HG03575 (cell line): ENCODE data around the gene SLC33A1.
"Not testable (repeated sequence)": the region's sequence is repeated elsewhere in the genome, so short reads cannot be mapped to it uniquely, and the experiment has no call there.

Experiments
- ATAC-seq: cut with Tn5 transposase; IDR thresholded peaks from one replicate; pipeline ENCODE4 v1.9.1; 2021; ENCODE audit not compliant: unreplicated experiment, insufficient number of reproducible peaks, low FRiP score; ENCODE audit errors: extremely low read depth

Gene SLC33A1

DNA sequence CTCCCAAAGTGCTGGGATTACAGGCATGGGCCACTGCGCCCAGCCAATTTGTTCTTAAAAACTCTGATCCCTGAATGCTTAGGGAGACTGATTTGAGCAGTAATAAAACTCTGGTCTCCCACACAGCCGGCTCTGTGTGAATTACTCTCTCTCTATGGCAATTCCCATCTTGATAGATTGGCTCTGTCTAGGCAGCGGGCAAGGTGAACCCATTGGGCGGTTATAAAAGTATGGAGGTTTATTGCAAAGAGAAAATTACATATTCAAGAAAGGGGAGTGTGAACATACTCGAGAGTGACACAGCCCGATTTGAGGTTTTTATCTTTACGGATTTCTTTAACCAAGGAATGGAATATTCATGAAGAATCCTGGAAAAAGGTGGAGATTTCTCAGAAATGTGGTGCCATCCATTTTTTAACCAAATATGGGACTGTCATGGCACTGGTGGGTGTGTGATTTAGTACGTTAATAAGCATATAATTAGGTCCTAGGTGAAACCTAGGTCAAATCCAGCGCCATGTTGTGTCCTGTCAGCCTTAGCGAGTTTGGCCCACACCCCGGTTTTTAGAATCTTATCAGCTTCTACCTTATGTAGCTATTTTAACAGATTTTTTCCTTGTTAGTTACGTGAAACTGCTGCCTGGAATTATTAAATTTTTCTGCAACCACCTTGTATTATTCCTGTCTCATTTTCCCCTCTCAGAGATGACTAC is 9.0 kb upstream of the SLC33A1 start:
- ATAC-seq: no peak

GRCh38 chr3:155862290-155862982 is 8.2 kb upstream of the SLC33A1 start:
- ATAC-seq: not testable (repeated sequence)

- ATAC-seq: no peak
These were observed 7.4 kb upstream of the SLC33A1 start for GRCh38 chr3:155861476-155862183.

DNA sequence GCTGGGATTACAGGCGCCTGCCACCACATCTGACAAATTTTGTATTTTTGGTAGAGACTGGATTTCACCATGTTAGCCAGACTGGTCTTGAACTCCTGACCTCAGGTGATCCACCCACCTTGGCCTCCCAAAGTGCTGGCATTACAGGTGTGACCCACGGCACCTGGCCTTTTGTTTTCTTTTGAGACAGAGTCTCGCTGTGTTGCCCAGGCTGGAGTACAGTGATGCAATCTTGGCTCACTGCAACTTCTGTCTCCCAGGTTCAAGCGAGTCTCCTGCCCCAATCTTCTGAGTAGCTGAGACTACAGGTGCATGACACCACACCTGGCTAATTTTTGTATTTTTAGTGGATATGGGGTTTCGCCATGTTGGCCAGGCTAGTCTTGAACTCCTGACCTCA is 6.2 kb upstream of the SLC33A1 start:
- not testable (repeated sequence) for ATAC-seq

GRCh38 chr3:155859859-155860258 is 5.6 kb upstream of the SLC33A1 start:
- ATAC-seq: no peak

DNA sequence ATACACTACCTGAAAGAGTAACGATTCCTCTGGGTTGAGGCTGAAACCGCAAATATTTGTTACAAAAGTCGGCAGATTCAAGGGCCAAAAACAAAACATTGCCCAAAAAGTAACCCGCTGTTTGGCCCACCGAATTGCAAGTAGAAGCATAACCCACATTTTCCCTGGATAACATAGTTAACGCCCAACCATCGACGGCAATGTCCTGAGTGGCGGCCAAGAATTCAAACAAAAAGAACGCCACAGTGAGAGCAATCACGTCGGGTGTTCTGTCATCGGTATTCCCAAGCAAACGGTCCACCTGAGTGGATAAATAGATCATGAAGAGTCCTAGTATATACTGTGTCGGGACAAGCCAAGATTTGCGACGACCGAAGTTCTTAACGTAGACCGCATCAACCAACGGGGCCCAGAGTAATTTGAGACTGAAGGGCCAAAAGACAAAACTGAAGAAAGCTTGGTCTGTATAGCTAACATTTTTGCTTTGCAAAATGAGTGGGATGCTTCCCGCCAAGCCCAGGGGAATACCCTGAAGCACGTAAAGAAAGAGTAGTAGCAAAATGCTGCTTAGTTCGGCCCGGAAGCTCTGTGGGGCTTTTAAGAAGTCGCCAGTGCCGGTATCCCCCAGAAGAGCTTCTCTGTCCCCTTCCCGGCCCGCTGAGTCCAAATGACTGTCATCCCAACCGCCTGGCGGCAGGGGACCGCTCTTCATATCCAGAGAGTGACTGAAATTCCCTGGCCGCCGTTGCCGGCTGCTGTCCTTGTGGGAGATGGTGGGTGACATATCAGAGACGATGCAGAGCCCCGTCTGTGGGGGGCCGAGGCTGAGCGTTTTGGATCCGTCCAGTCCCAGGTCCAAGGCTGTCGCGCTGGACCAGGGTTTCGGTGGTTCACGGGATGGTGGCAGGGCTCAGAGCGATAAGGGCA is 750 bp downstream of the SLC33A1 start:
- no peak for ATAC-seq

GRCh38 chr3:155852341-155852740 is 1.9 kb downstream of the SLC33A1 start:
- no peak for ATAC-seq

- not testable (repeated sequence) for ATAC-seq
These were observed 4.8 kb downstream of the SLC33A1 start for GRCh38 chr3:155849404-155849803.

DNA sequence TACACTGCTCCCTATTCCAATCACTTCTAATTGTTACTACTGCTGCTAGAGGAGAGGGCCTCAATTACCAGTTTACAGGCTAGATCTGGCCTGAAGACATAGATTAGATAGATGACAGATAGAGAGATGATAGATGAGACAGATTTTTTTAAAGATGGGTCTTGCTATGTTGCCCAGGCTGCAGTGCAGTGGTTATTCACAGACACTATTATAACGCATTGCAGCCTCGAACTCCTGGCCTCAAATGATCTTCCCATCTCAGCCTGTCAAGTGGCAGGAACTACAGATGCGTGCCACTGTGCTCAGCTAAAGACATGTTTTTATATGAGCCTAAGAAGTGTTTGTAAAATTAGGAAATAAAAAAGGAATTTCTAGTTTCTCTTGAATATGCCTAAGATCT is 6.2 kb downstream of the SLC33A1 start:
- ATAC-seq: no peak

- no peak for ATAC-seq
These were observed 8.1 kb downstream of the SLC33A1 start for GRCh38 chr3:155846119-155846518.

GRCh38 chr3:155843569-155843968 is 10.7 kb downstream of the SLC33A1 start:
- no peak for ATAC-seq

DNA sequence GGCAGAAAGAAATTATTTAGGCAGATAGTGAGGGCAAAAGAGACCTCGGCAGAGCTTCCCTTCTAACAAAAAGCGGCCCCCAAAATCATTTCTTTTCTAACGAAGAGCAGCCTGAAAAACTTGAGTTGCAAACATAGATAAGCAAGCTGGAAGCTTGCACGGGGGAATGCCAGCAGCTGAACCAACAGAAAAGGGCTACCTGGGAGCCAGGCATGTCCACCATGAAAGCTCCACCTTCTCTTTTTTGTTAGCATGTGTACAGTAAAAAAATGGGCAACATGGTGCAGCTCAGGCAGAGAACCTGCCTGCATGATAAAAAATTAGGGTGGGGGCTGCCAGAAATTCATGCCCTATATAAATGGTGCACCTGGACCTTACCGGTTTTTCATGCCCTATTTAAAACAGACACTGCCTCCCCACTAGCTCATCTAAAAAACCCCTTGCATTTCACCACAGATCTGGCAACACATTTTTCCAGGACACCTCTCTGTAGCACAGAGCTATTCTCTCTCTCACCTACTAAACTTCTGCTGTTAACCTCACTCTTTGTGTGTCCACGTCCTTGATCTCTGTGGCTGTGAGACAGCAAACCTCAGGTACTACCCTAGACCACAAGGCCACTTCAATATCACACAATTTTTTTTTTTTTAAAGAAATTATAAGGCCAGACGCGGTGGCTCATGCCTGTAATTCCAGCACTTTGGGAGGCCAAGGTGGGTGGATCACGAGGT is 18.7 kb downstream of the SLC33A1 start:
- ATAC-seq: no peak

- not testable (repeated sequence) for ATAC-seq
These were observed 25.6 kb downstream of the SLC33A1 start for GRCh38 chr3:155828490-155829098.

DNA sequence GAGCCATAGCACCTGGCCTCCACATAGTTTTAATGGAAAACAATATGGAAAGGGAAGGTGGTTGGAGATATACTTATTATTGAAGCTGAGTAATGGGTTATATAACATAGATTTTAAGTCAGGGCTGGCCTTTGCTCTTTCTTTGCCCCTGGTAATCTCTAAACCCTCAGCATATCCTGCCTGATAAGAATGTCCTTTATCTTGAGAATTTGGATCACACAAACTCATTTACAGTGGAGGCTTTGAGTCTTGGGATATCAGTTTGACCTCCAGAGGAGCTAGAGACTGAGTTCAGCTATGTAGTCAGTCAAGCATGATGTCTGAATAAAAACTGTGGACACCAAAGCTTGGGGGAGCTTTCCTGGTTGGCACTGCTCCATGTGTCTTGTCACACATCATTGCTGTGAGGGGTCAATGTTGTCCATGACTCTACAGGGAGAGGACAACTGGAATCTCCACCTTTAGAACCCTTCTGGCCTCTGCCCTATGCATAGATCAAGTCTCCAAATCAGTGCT is 39.1 kb downstream of the SLC33A1 start:
- no peak for ATAC-seq

DNA sequence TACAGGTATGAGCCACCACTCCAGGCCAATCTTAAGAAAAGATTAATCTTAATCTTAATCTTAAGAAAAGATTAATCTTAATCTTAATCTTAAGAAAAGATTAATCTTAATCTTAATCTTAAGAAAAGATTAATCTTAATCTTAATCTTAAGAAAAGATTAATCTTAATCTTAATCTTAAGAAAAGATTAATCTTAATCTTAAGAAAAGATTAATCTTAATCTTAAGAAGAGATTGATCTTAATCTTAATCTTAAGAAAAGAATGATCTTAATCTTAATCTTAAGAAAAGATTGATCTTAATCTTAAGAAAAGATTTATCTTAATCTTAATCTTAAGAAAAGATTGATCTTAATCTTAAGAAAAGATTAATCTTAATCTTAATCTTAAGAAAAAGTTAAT is 41.0 kb downstream of the SLC33A1 start:
- ATAC-seq: not testable (repeated sequence)

DNA sequence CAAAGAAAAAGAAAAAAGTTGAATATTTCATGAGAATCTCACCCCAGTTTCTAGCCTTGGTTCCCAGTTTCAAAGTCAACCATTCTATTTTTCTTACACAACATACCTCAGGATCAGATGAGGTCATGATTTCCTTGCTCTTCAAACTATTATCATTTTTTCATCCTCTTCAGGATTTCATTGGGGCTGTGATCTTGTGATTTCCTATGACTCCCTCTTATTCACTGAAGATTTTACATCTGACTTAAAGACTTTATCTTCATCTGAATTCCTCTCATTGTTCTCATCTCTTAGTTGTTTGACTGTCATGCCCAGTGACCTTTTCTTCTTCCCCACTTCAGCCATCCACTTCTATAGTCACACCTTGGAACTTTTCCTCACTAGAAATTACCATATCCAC is 45.0 kb downstream of the SLC33A1 start:
- ATAC-seq: no peak

DNA sequence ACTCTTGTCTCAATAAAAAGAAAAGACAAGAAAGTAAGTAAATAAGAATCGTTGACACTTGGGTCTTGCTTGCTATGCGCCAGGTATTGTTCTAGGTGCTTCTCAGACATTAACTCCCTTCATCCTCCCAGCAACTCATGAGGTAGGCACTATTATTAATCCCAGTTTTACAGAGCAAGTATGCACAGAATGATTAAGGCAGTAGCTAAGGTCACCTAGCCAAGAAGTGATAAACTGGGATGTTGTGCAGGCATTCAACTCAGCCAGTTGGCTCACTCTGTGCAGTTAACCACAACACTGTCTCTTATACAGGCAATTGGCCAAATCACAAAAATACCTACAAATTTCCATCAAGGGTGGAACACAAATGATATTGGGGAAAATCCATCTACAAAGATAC is 46.4 kb downstream of the SLC33A1 start:
- ATAC-seq: no peak
